ENCODE data around the gene FNIP2.

GRCh38 chr4:158798062-158798461 lies 29.2 kb downstream of the FNIP2 start:
- TF ChIP-seq, protein P1, sequence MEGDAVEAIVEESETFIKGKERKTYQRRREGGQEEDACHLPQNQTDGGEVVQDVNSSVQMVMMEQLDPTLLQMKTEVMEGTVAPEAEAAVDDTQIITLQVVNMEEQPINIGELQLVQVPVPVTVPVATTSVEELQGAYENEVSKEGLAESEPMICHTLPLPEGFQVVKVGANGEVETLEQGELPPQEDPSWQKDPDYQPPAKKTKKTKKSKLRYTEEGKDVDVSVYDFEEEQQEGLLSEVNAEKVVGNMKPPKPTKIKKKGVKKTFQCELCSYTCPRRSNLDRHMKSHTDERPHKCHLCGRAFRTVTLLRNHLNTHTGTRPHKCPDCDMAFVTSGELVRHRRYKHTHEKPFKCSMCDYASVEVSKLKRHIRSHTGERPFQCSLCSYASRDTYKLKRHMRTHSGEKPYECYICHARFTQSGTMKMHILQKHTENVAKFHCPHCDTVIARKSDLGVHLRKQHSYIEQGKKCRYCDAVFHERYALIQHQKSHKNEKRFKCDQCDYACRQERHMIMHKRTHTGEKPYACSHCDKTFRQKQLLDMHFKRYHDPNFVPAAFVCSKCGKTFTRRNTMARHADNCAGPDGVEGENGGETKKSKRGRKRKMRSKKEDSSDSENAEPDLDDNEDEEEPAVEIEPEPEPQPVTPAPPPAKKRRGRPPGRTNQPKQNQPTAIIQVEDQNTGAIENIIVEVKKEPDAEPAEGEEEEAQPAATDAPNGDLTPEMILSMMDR (IDR thresholded peaks at IDR 0.05 in 8 of 11, conservative IDR thresholded peaks at IDR 0.05 in 3 of 11), result no peak
- TF ChIP-seq POLR2A (IDR thresholded peaks at IDR 0.05) (no peak), POLR2AphosphoS5 (IDR thresholded peaks at IDR 0.05) (no peak)
